ENCODE data around the gene PREX1. TPM values are rescaled to one million over a fixed set of nuclear protein-coding genes. Genes with fewer than 3 reads are reported as not detected.

PREX1 gene
- 10 to 100 TPM; 29.7 to 56.3 (median 46.6) TPM for total RNA-seq

- TF ChIP-seq CTCF (IDR thresholded peaks at IDR 0.05; ENCODE audit: low read depth) = no peak
These were observed at the start of gene PREX1 for GRCh38 chr20:48827855-48828733. TSS of gene PREX1 (minus strand) at chr20:48827999. CDS start at chr20:48827860, 139 bp downstream.

GRCh38 chr20:48877304-48877703 lies 49.5 kb upstream of the PREX1 start:
- no peak for TF ChIP-seq CTCF (IDR thresholded peaks at IDR 0.05; ENCODE audit: low read depth)

- no peak for TF ChIP-seq CTCF (IDR thresholded peaks at IDR 0.05; ENCODE audit: low read depth)
These were observed 48.1 kb upstream of the PREX1 start for GRCh38 chr20:48875914-48876240.

GRCh38 chr20:48875233-48875913 lies 47.6 kb upstream of the PREX1 start:
- no peak for TF ChIP-seq CTCF (IDR thresholded peaks at IDR 0.05; ENCODE audit: low read depth)

- no peak for TF ChIP-seq CTCF (IDR thresholded peaks at IDR 0.05; ENCODE audit: low read depth)
These were observed 39.1 kb upstream of the PREX1 start for GRCh38 chr20:48866936-48867335.

- TF ChIP-seq CTCF (IDR thresholded peaks at IDR 0.05; ENCODE audit: low read depth) = no peak
These were observed 37.0 kb upstream of the PREX1 start for GRCh38 chr20:48864738-48865318.

GRCh38 chr20:48864254-48864653 lies 36.5 kb upstream of the PREX1 start:
- no peak for TF ChIP-seq CTCF (IDR thresholded peaks at IDR 0.05; ENCODE audit: low read depth)

Data from subcutaneous adipose tissue (tissue), 4 donors.